Activated CD4-positive, alpha-beta memory T cell treated with anti-CD3 and anti-CD28 coated beads for 36 hours (primary cell): ENCODE data around the gene CLIP4. TPM values are rescaled to one million over a fixed set of nuclear protein-coding genes. Genes with fewer than 3 reads are reported as not detected.

Experiments
- CTCF ChIA-PET: fragments of 350-600 bp; sonication (Branson Sonifier 250); formaldehyde crosslinking; loops from one replicate; lab custom pipeline; 2021; ENCODE audit warnings: antibody characterized with exemption, inconsistent platforms; lab: Charles Lee
- POLR2A ChIA-PET: fragments of 350-600 bp; sonication (Branson Sonifier 250); formaldehyde crosslinking; loops from one replicate; lab custom pipeline; 2021; ENCODE audit warnings: antibody characterized with exemption; lab: Charles Lee
- DNase-seq: peaks from one replicate; pipeline ENCODE4 v3.0.0-alpha.2; 2020
- H3K27ac Mint-ChIP-seq: one replicate; pipeline ENCODE4 v1.8.0; 2021; ENCODE audit warnings: mixed read lengths
- H3K27me3 Mint-ChIP-seq: one replicate; pipeline ENCODE4 v1.8.0; 2021; ENCODE audit warnings: mixed read lengths
- H3K36me3 Mint-ChIP-seq: one replicate; pipeline ENCODE4 v1.8.0; 2021; ENCODE audit warnings: mixed read lengths
- H3K4me1 Mint-ChIP-seq: one replicate; pipeline ENCODE4 v1.8.0; 2021; ENCODE audit warnings: low read depth, mixed read lengths
- H3K4me3 Mint-ChIP-seq: one replicate; pipeline ENCODE4 v1.8.0; 2021; ENCODE audit warnings: mild to moderate bottlenecking, mixed read lengths
- H3K9me3 Mint-ChIP-seq: one replicate; pipeline ENCODE4 v1.8.0; 2021; ENCODE audit warnings: mixed read lengths
- intact Hi-C: fragments of 100-400 bp; cut with micrococcal nuclease; formaldehyde crosslinking; loops from one replicate; pipeline ENCODE4 v1.15.1; 2023
- total RNA-seq, 2 experiments: library from RNA; stranded (reverse); gene quantifications; one replicate each; pipeline ENCODE4 v1.2.3, GENCODE V29; 2021

The CLIP4 gene
- total RNA-seq, 2 experiments from 2014 or later: 26.5 to 27.9 TPM

DNA sequence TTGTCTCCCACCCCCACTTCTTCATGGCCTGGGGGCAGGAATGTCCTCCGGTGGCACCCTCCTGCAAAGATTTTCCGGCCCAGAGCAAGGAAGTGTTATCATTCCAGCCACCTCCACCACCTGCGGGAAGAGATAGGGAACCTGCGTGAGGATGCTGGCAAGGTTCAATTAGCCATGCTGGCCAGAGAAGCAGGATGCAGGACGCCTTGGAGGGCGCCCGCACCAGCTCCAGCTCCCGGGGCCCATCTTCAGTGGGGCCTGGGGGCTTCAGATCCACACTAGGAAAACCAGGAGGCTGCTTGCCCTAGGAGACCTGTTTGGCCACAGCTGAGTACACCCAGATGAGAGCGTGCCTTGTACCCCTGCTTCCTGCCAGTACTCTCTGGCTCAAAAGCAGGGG, 113.7 kb downstream of the CLIP4 start:
- ChIA-PET CTCF (no interaction called here), POLR2A (no interaction called here)
- H3K27ac Mint-ChIP-seq: no peak overlapping the region

DNA sequence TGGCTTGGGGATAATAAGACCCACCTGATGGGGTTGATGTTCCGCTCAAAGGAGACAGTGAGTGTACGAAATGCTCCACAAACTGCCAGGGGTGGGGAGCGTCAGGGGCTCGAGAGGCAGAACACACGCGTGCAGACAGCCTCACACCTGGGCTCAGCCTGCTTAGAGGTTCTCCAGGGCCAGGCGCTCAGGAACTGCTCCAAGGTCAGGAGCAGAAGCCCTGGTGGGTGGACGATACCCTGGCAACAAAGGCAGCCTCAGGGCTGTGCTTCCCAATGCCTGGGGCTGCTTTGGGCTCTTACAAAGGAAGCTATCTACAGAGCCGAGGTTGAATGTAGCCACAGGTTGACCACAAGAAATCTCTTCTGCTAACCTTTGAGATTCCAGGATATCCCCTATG, 114.4 kb downstream of the CLIP4 start:
- no peak for DNase-seq
- CTCF ChIA-PET: no interaction called here
- POLR2A ChIA-PET: no interaction called here
- Mint-ChIP-seq H3K4me1 (no peaks in the 10 kb centered on the region), H3K9me3 (no peaks in the 10 kb centered on the region), H3K27ac (no peak overlapping the region), H3K4me3 (no peak overlapping the region), H3K36me3 (no peaks in the 10 kb centered on the region), H3K27me3 (peaks cover 8% of the 10 kb centered on the region)
- intact Hi-C loops: loop anchor here (10.0 kb wide), 1 partner anchor 845 kb away; no protein-coding TSS in a partner anchor

More for the DNA sequence above, 113.7 kb downstream of the CLIP4 start:
- Mint-ChIP-seq H3K4me3 (no peak overlapping the region), H3K9me3 (no peaks in the 10 kb centered on the region), H3K4me1 (no peaks in the 10 kb centered on the region), H3K36me3 (no peaks in the 10 kb centered on the region), H3K27me3 (peaks cover 11% of the 10 kb centered on the region)
- DNase-seq: no peak
- intact Hi-C loops: loop anchor here (10.0 kb wide), 1 partner anchor 846 kb away; no protein-coding TSS in a partner anchor

DNA sequence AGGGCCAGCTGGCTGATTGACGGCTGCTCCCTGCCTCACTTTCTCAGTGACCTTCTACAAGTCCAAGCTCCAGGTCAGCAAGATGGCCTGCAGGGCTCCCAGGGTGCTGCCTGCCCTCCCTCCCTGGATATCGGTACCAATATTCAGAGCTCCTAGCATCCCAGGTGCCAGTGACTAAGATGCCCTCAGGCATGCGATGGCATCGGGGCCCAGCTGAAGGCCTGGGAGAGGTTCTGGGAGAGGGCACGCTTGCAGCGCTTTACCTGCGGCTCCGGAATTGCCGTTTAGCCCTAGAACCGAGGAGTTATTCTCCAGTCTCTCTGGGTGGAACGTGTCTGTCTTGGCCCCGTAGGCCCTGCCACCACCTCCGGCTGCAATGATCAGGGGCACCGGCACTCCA, 116.8 kb downstream of the CLIP4 start:
- ChIA-PET POLR2A (no interaction called here), CTCF (no interaction called here)
- no peaks in the 10 kb centered on the region for H3K9me3 Mint-ChIP-seq
- no peak overlapping the region for H3K4me3 Mint-ChIP-seq
- no peak overlapping the region for H3K27ac Mint-ChIP-seq
- no peaks in the 10 kb centered on the region for H3K36me3 Mint-ChIP-seq
- intact Hi-C loops: no loop called here
- peaks cover 3% of the 10 kb centered on the region for H3K27me3 Mint-ChIP-seq
- no peak for DNase-seq
- H3K4me1 Mint-ChIP-seq: no peaks in the 10 kb centered on the region

DNA sequence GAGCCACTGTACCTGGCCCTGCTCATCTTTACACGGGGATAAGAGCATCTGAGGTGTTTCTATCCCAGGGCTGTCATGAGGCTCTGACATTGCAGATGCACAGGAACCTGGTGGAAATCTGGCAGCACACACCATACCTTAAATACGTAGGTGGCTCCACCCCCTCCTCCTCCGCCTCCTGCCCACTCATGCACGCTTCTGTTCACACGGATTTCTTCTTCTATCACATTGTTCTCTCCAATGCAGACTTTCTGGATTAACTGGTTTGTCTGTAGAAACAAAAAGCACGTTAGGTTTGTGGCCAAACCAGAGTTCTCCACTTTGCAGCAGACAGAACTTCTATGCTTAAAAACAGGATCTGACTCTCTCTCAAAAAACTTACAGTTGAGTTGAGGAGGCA, 118.2 kb downstream of the CLIP4 start:
- DNase-seq: no peak
- intact Hi-C loops: no loop called here
- ChIA-PET POLR2A (no interaction called here), CTCF (no interaction called here)
- H3K27me3 Mint-ChIP-seq: peaks cover 4% of the 10 kb centered on the region
- no peaks in the 10 kb centered on the region for H3K36me3 Mint-ChIP-seq
- no peaks in the 10 kb centered on the region for H3K9me3 Mint-ChIP-seq
- no peaks in the 10 kb centered on the region for H3K4me1 Mint-ChIP-seq
- H3K4me3 Mint-ChIP-seq: no peak overlapping the region
- H3K27ac Mint-ChIP-seq: no peak overlapping the region

DNA sequence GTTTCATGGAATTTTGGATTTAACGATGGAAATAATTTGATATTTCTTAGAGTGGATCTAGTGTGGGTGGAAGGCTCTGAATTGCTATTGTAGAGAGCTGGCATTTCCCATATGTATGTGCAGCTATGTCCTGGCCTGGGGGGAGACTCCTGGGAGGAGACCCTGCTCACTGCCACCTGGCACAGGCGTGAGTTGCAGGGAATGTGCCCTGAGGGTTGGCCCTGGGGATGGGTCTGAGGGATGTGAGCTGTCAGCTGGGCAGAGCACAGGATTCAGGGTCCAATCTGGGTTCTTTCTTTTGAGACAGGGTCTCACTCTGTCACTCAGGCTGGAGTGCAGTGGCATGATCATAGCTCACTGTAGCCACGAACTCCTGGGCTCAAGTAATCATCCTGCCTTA, 120.2 kb downstream of the CLIP4 start:
- Mint-ChIP-seq H3K27ac (no peak overlapping the region), H3K4me3 (no peak overlapping the region), H3K4me1 (no peaks in the 10 kb centered on the region), H3K27me3 (peaks cover 2% of the 10 kb centered on the region), H3K9me3 (no peaks in the 10 kb centered on the region), H3K36me3 (no peaks in the 10 kb centered on the region)
- DNase-seq: no peak
- CTCF ChIA-PET: interaction anchor here (0.6 kb wide), 1 partner anchor 259 kb away, joined by 5 read pairs; no protein-coding TSS in a partner anchor
- intact Hi-C loops: no loop called here
- POLR2A ChIA-PET: interaction anchor here (0.9 kb wide), 1 partner anchor 453 kb away, joined by 3 read pairs; no protein-coding TSS in a partner anchor

DNA sequence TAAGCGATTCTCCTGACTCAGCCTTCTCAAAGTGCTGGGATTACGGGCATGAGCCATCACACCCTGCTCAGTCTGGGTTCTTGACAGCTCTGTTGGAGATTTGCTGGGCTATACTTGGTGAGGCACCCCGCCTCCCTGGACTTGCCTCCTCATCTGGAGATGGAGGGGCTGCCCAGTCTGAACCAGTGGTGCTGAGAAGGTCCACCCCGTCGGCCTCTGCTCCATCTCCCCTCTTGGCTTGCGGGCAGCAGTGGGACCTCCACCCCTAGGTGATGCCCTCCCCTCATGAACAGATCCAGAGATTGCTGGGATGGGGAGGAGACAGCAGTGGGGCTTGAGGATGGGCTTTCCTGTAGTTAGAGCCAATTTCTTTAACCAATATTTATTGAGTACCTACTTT, 120.9 kb downstream of the CLIP4 start:
- Mint-ChIP-seq H3K36me3 (no peaks in the 10 kb centered on the region), H3K4me3 (no peak overlapping the region), H3K9me3 (no peaks in the 10 kb centered on the region), H3K27ac (no peak overlapping the region), H3K27me3 (peaks cover 2% of the 10 kb centered on the region), H3K4me1 (no peaks in the 10 kb centered on the region)
- ChIA-PET POLR2A (no interaction called here), CTCF (interaction anchor here (0.6 kb wide), 1 partner anchor 260 kb away, joined by 5 read pairs; no protein-coding TSS in a partner anchor)
- DNase-seq: no peak
- intact Hi-C loops: no loop called here

GRCh38 chr2:29238497-29238896, 123.3 kb downstream of the CLIP4 start:
- CTCF ChIA-PET: no interaction called here
- Mint-ChIP-seq H3K36me3 (no peaks in the 10 kb centered on the region), H3K9me3 (no peaks in the 10 kb centered on the region), H3K27me3 (peaks cover 2% of the 10 kb centered on the region), H3K27ac (no peak overlapping the region), H3K4me1 (no peaks in the 10 kb centered on the region), H3K4me3 (no peak overlapping the region)
- DNase-seq: peak; percentile 25
- intact Hi-C loops: no loop called here
- POLR2A ChIA-PET: no interaction called here

Other genes with a start within 250 kb of the CLIP4 start
- 10 to 100 TPM; 16.7 to 18.1 TPM for gene TRMT61B, start 245.1 kb upstream of the CLIP4 start, total RNA-seq
- 10 to 100 TPM; 72.7 to 84.8 TPM for gene WDR43, start 220.7 kb upstream of the CLIP4 start, total RNA-seq
- gene TOGARAM2, start 134.1 kb upstream of the CLIP4 start, total RNA-seq: 1 to 10 TPM; 9.6 TPM
- not detected for gene PCARE, start 40.9 kb upstream of the CLIP4 start, total RNA-seq